BLaER1 treated with 17β-estradiol and CSF1 and Interleukin-3, amounts not matched to agents 10 nM and 100 nM (cell line): ENCODE results near the gene HRAS.

Experiments used
- H3K27ac ChIP-seq, 11 experiments: shearing (Covaris generic); formaldehyde crosslinking; 2 replicates each; pipeline ENCODE4 v1.8.1; 2022
- H3K27me3 ChIP-seq, 11 experiments: shearing (Covaris generic); formaldehyde crosslinking; 2 replicates each; pipeline ENCODE4 v1.8.1; 2022
- H3K36me3 ChIP-seq, 11 experiments: shearing (Covaris generic); formaldehyde crosslinking; 2 replicates each; pipeline ENCODE4 v1.8.1; 2022
- H3K4me1 ChIP-seq, 10 experiments: shearing (Covaris generic); formaldehyde crosslinking; 2 replicates each; pipeline ENCODE4 v1.8.1; 2022
- H3K4me2 ChIP-seq, 11 experiments: shearing (Covaris generic); formaldehyde crosslinking; 2 replicates each; pipeline ENCODE4 v1.8.1; 2022
- H3K4me3 ChIP-seq, 10 experiments: shearing (Covaris generic); formaldehyde crosslinking; 2 replicates each; pipeline ENCODE4 v1.8.1; 2022
- H3K9ac ChIP-seq, 11 experiments: shearing (Covaris generic); formaldehyde crosslinking; 2 replicates each; pipeline ENCODE4 v1.8.1; 2022
- H3K9me3 ChIP-seq, 11 experiments: shearing (Covaris generic); formaldehyde crosslinking; replicated peaks in 1 of 11; 2 replicates each; pipeline ENCODE4 v1.8.1; 2022
- H4K20me1 ChIP-seq, 11 experiments: shearing (Covaris generic); formaldehyde crosslinking; 2 replicates each; pipeline ENCODE4 v1.8.1; 2022
- Cebpa-rat ChIP-seq, 11 experiments: shearing (Covaris generic); IDR thresholded peaks; 2 replicates each; pipeline ENCODE4 v1.8.1; 2022

Gene HRAS

GRCh38 chr11:516400-516799 lies 19.0 kb downstream of the HRAS start:
- no peak for TF ChIP-seq Cebpa-rat (IDR thresholded peaks at IDR 0.05)
- Histone ChIP-seq H4K20me1 (peaks cover 0 to 8% (median 0%) of the 10 kb centered on the region in 11 experiments; a peak in 2 of 22 replicates), H3K27ac (no peak overlapping the region), H3K4me2 (no peak overlapping the region), H3K36me3 (peaks cover 0 to 30% (median 9%) of the 10 kb centered on the region in 11 experiments; a peak in 13 of 22 replicates), H3K4me1 (peaks cover 15 to 40% (median 24%) of the 10 kb centered on the region in 10 experiments), H3K9ac (no peak overlapping the region), H3K4me3 (no peak overlapping the region), H3K9me3 (peaks cover 12 to 17% (median 16%) of the 10 kb centered on the region in 11 experiments; a peak in 21 of 22 replicates), H3K27me3 (no peaks in the 10 kb centered on the region)

- Histone ChIP-seq H3K27ac (no peak overlapping the region), H3K4me3 (no peak overlapping the region), H3K4me2 (no peak overlapping the region), H3K27me3 (no peaks in the 10 kb centered on the region), H3K9me3 (peaks cover 12 to 17% (median 16%) of the 10 kb centered on the region in 11 experiments; a peak in 21 of 22 replicates), H4K20me1 (peaks cover 0 to 5% (median 0%) of the 10 kb centered on the region in 11 experiments; a peak in 2 of 22 replicates), H3K9ac (no peak overlapping the region), H3K4me1 (peaks cover 16 to 37% (median 22%) of the 10 kb centered on the region in 10 experiments), H3K36me3 (peaks cover 7 to 42% (median 11%) of the 10 kb centered on the region in 11 experiments; a peak in 19 of 22 replicates)
- no peak for TF ChIP-seq Cebpa-rat (IDR thresholded peaks at IDR 0.05)
Measured at GRCh38 chr11:515131-515530, 20.2 kb downstream of the HRAS start.

- H3K4me3 ChIP-seq = no peak overlapping the region
- peaks cover 11 to 48% (median 17%) of the 10 kb centered on the region in 11 experiments; a peak in 19 of 22 replicates for H3K36me3 ChIP-seq
- peak in 4 of 11 experiments; percentile 9 to 58 (median 34); a peak in 3 of 22 replicates for TF ChIP-seq Cebpa-rat (IDR thresholded peaks at IDR 0.05)
- H3K4me2 ChIP-seq = no peak overlapping the region
- no peak overlapping the region for H3K27ac ChIP-seq
- peaks cover 0 to 5% (median 0%) of the 10 kb centered on the region in 11 experiments; a peak in 2 of 22 replicates for H4K20me1 ChIP-seq
- peaks cover 16 to 37% (median 22%) of the 10 kb centered on the region in 10 experiments for H3K4me1 ChIP-seq
- H3K9me3 ChIP-seq = peaks cover 12 to 17% (median 16%) of the 10 kb centered on the region in 11 experiments; a peak in 21 of 22 replicates
- no peaks in the 10 kb centered on the region for H3K27me3 ChIP-seq
- no peak overlapping the region for H3K9ac ChIP-seq
Measured at GRCh38 chr11:514606-515005, 20.8 kb downstream of the HRAS start.

GRCh38 chr11:512761-513595 lies 22.4 kb downstream of the HRAS start:
- H3K27ac ChIP-seq = no peak overlapping the region
- H4K20me1 ChIP-seq = peaks cover 0 to 10% (median 0%) of the 10 kb centered on the region in 11 experiments; a peak in 4 of 22 replicates
- H3K9ac ChIP-seq = peak overlapping the region in 5 of 11 experiments; percentile 12 to 38 (median 21); a peak in 3 of 22 replicates
- peaks cover 12 to 17% (median 16%) of the 10 kb centered on the region in 11 experiments; a peak in 21 of 22 replicates for H3K9me3 ChIP-seq
- no peaks in the 10 kb centered on the region for H3K27me3 ChIP-seq
- no peak overlapping the region for H3K4me3 ChIP-seq
- H3K4me1 ChIP-seq = peaks cover 16 to 34% (median 23%) of the 10 kb centered on the region in 10 experiments
- peak overlapping the region in 6 of 11 experiments; percentile 5 to 68 (median 58); a peak in 10 of 22 replicates for H3K4me2 ChIP-seq
- TF ChIP-seq Cebpa-rat (IDR thresholded peaks at IDR 0.05) = no peak
- peaks cover 11 to 57% (median 24%) of the 10 kb centered on the region in 11 experiments; a peak in 20 of 22 replicates for H3K36me3 ChIP-seq

GRCh38 chr11:508956-509355 lies 26.4 kb downstream of the HRAS start:
- Histone ChIP-seq H3K4me1 (peaks cover 44 to 58% (median 51%) of the 10 kb centered on the region in 10 experiments), H3K4me2 (no peak overlapping the region), H3K27me3 (peaks cover 0 to 23% (median 21%) of the 10 kb centered on the region in 11 experiments; a peak in 21 of 22 replicates), H3K9me3 (no peaks in the 10 kb centered on the region), H3K36me3 (peaks cover 5 to 34% (median 27%) of the 10 kb centered on the region in 11 experiments; a peak in 21 of 22 replicates), H3K27ac (no peak overlapping the region), H3K9ac (no peak overlapping the region), H4K20me1 (peaks cover 0 to 31% (median 15%) of the 10 kb centered on the region in 11 experiments; a peak in 17 of 22 replicates), H3K4me3 (no peak overlapping the region)
- TF ChIP-seq Cebpa-rat (IDR thresholded peaks at IDR 0.05) = no peak

GRCh38 chr11:507727-508515 lies 27.5 kb downstream of the HRAS start:
- no peak for TF ChIP-seq Cebpa-rat (IDR thresholded peaks at IDR 0.05)
- peak overlapping the region; percentile 94 to 99 (median 99) for H3K4me2 ChIP-seq
- no peaks in the 10 kb centered on the region for H3K9me3 ChIP-seq
- H4K20me1 ChIP-seq = peaks cover 0 to 41% (median 24%) of the 10 kb centered on the region in 11 experiments; a peak in 17 of 22 replicates
- peak overlapping the region; percentile 56 to 98 (median 78); a peak in 21 of 22 replicates for H3K27ac ChIP-seq
- peak overlapping the region; percentile 81 to 95 (median 86) for H3K9ac ChIP-seq
- H3K4me1 ChIP-seq = peaks cover 46 to 61% (median 54%) of the 10 kb centered on the region in 10 experiments
- H3K27me3 ChIP-seq = peaks cover 0 to 32% (median 28%) of the 10 kb centered on the region in 11 experiments; a peak in 21 of 22 replicates
- H3K4me3 ChIP-seq = peak overlapping the region; percentile 67 to 94 (median 80)
- peaks cover 5 to 33% (median 25%) of the 10 kb centered on the region in 11 experiments; a peak in 21 of 22 replicates for H3K36me3 ChIP-seq

- H3K4me1 ChIP-seq = peaks cover 38 to 61% (median 49%) of the 10 kb centered on the region in 10 experiments
- H3K36me3 ChIP-seq = peaks cover 10 to 37% (median 32%) of the 10 kb centered on the region in 11 experiments; a peak in 21 of 22 replicates
- H3K4me2 ChIP-seq = peak within 1 kb of the TSS; percentile 94 to 100 (median 99)
- peaks cover 0 to 32% (median 28%) of the 10 kb centered on the region in 11 experiments; a peak in 21 of 22 replicates for H3K27me3 ChIP-seq
- peak within 1 kb of the TSS; percentile 67 to 94 (median 80) for H3K4me3 ChIP-seq
- peak within 1 kb of the TSS; percentile 89 to 99 (median 98) for H3K27ac ChIP-seq
- peak within 1 kb of the TSS; percentile 81 to 100 (median 95) for H3K9ac ChIP-seq
- no peaks in the 10 kb centered on the region for H3K9me3 ChIP-seq
- H4K20me1 ChIP-seq = peaks cover under 1 to 49% (median 31%) of the 10 kb centered on the region in 11 experiments; a peak in 19 of 22 replicates
- no peak for TF ChIP-seq Cebpa-rat (IDR thresholded peaks at IDR 0.05)
Measured at GRCh38 chr11:506995-507726, 28.2 kb downstream of the HRAS start, which contains the start of gene RNH1. RNH1 (minus strand) TSS chr11:507242; CDS start chr11:502162, 5,080 bp downstream.
